Spleen (tissue), 11 donors: ENCODE measurements around the gene IMPDH1. TPM values are rescaled to one million over a fixed set of nuclear protein-coding genes. Genes with fewer than 3 reads are reported as not detected.

Experiments used
- DNase-seq: peaks from one replicate; pipeline ENCODE4 v3.0.0-alpha.2; 2020
- H3K27ac ChIP-seq, 8 donors: fragments of 200-600 bp; sonication (generic) in 7 of 8; 1 replicate in 4 of 8; 2 replicates in 4 of 8; pipeline versions ENCODE4 v1.5.0 to v1.8.0; 2016 to 2021; ENCODE audit warnings: inconsistent platforms in 4 of 8, mild to moderate bottlenecking in 4 of 8, moderate library complexity in 1 of 8
- H3K27me3 ChIP-seq, 7 donors: fragments of 200-600 bp; sonication (generic) in 6 of 7; replicated peaks in 1 of 7; 1 replicate in 4 of 7; 2 replicates in 3 of 7; pipeline versions ENCODE4 v1.5.0 to v1.8.0; 2016 to 2021; ENCODE audit warnings: inconsistent platforms in 3 of 7, mild to moderate bottlenecking in 1 of 7
- H3K36me3 ChIP-seq, 6 donors: fragments of 200-600 bp; sonication (generic) in 5 of 6; 1 replicate in 4 of 6; 2 replicates in 2 of 6; pipeline versions ENCODE4 v1.5.0 to v1.8.0; 2016 to 2021; ENCODE audit warnings: inconsistent platforms in 2 of 6
- H3K4me1 ChIP-seq, 6 donors: fragments of 200-600 bp; sonication (generic) in 5 of 6; 1 replicate in 3 of 6; 2 replicates in 3 of 6; pipeline versions ENCODE4 v1.5.0 to v1.8.0; 2016 to 2021; ENCODE audit warnings: inconsistent platforms in 3 of 6
- H3K4me3 ChIP-seq, 8 donors: fragments of 200-600 bp; sonication (generic) in 7 of 8; 1 replicate in 4 of 8; 2 replicates in 4 of 8; pipeline versions ENCODE4 v1.5.0 to v1.8.0; 2016 to 2021; ENCODE audit warnings: inconsistent platforms in 4 of 8, mild to moderate bottlenecking in 4 of 8, moderate library complexity in 2 of 8
- H3K9me3 ChIP-seq, 8 donors: fragments of 200-600 bp; sonication (generic) in 7 of 8; 1 replicate in 4 of 8; 2 replicates in 4 of 8; pipeline versions ENCODE4 v1.5.0 to v1.8.0; 2016 to 2021; ENCODE audit warnings: inconsistent platforms in 4 of 8
- POLR2A ChIP-seq, 3 donors: fragments of 450-650 bp; IDR thresholded peaks; one replicate each; pipeline ENCODE4 v1.5.1; 2017; ENCODE audit warnings: antibody characterized with exemption in 3 of 3, mild to moderate bottlenecking in 1 of 3
- POLR2AphosphoS5 ChIP-seq, 3 donors: sonication (generic); formaldehyde crosslinking; IDR thresholded peaks; one replicate each; pipeline ENCODE4 v1.5.1; 2017; ENCODE audit warnings: antibody characterized with exemption in 3 of 3
- WGBS, 5 donors: extraction: QIAGEN DNeasy Blood & Tissue Kit in 3 of 5; methylation state at CpG; one replicate each; pipeline versions ENCODE4 v1.1.5 to v1.1.7; 2013 to 2018; 5-methylcytosine and 5-hydroxymethylcytosine counted together
- intact Hi-C: fragments of 100-400 bp; cut with DNase I; formaldehyde crosslinking; loops from one replicate; pipeline ENCODE4 v1.15.0; 2023; ENCODE audit warnings: low total_unique reads
- polyA plus RNA-seq, 3 donors: library from polyadenylated mRNA; stranded (reverse); fragments of 200-250 nt; gene quantifications; one replicate each; pipeline ENCODE4 v1.2.1, GENCODE V29; 2013
- total RNA-seq, 7 donors: library from RNA; depleted of rRNA in 3 of 7; stranded (reverse); fragments of >200 nt in 3 of 7; fragmentation: NEBNext Ultra II Directional in 4 of 7; extraction: Animal tissue kit (Norgen Biotek cat#: 25700) in 4 of 7; gene quantifications; one replicate each; pipeline versions ENCODE4 v1.1.0 to v1.2.1, GENCODE V29; 2016 to 2021
- TF ChIP-seq, protein P1 (sequence below), 11 experiments: fragments of 200-600 bp in 7 of 11; fragments of 450-650 bp in 4 of 11; sonication (generic) in 4 of 11; IDR thresholded peaks in 8 of 11; conservative IDR thresholded peaks in 3 of 11; 1 replicate in 7 of 11; 2 replicates in 4 of 11; pipeline versions ENCODE4 v1.4.0 to v1.8.0; 2016 to 2021; ENCODE audit warnings: antibody characterized with exemption in 11 of 11, inconsistent platforms in 4 of 11, mild to moderate bottlenecking in 1 of 11
- donor health status: healthy with polysubstance abuse.
- donor health status: DM: no; HTN: no; CAD: no; lungs with moderate emphysema.
- donor health status: DM: no; HTN: no; CAD: no.
- donor health status: Bipolar disorder and iron deficiency.
- donor health status: healthy.
- donor health status: DM: no; HTN: no; CAD: no.
- donor health status: DM: yes; HTN: yes; CAD: no.

IMPDH1 gene
- total and polyA plus RNA-seq, 10 donors: 29.9 to 120 (median 83.1) TPM

DNA sequence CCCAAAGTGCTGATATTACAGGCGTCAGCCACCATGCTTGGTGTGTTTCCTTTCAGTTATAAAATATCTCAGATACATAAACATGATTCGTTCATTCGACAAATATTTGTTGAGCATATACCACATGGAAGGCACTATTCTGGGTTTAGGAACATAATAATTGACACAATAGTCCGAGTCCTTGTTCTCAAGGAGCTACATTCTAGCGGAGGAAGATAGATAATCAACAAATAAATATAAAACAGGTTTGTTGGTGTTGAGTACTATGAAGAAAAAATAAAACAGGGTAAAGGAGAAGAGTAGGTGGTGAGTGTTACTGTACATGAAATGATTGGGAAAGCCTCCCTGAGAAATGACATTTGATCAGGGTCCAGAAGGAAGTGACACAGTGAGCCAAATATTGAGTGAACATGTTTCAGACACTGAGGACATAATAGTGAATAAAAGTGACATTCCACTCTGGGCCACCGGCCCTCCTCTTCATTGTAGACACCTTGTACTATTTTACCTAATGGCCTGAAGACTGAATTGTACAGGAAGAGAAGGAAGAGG is 39.0 kb upstream of the IMPDH1 start:
- no peak for DNase-seq
- H3K4me3 ChIP-seq: no peak overlapping the region
- whole genome bisulfite sequencing, 5 donors: 90 to 97% (median 92%) methylated on average over 6 of the region's 6 CpGs
- H3K36me3 ChIP-seq: no peaks in the 10 kb centered on the region
- H3K27me3 ChIP-seq: no peaks in the 10 kb centered on the region
- TF ChIP-seq POLR2AphosphoS5 (IDR thresholded peaks at IDR 0.05) (no peak), POLR2A (IDR thresholded peaks at IDR 0.05) (no peak)
- TF ChIP-seq, protein P1, sequence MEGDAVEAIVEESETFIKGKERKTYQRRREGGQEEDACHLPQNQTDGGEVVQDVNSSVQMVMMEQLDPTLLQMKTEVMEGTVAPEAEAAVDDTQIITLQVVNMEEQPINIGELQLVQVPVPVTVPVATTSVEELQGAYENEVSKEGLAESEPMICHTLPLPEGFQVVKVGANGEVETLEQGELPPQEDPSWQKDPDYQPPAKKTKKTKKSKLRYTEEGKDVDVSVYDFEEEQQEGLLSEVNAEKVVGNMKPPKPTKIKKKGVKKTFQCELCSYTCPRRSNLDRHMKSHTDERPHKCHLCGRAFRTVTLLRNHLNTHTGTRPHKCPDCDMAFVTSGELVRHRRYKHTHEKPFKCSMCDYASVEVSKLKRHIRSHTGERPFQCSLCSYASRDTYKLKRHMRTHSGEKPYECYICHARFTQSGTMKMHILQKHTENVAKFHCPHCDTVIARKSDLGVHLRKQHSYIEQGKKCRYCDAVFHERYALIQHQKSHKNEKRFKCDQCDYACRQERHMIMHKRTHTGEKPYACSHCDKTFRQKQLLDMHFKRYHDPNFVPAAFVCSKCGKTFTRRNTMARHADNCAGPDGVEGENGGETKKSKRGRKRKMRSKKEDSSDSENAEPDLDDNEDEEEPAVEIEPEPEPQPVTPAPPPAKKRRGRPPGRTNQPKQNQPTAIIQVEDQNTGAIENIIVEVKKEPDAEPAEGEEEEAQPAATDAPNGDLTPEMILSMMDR (IDR thresholded peaks at IDR 0.05 in 8 of 11, conservative IDR thresholded peaks at IDR 0.05 in 3 of 11): no peak
- no peaks in the 10 kb centered on the region for H3K9me3 ChIP-seq
- peaks cover 0 to 6% (median 1%) of the 10 kb centered on the region in 6 donors for H3K4me1 ChIP-seq
- no peak overlapping the region for H3K27ac ChIP-seq
- intact Hi-C loops: no loop called here

DNA sequence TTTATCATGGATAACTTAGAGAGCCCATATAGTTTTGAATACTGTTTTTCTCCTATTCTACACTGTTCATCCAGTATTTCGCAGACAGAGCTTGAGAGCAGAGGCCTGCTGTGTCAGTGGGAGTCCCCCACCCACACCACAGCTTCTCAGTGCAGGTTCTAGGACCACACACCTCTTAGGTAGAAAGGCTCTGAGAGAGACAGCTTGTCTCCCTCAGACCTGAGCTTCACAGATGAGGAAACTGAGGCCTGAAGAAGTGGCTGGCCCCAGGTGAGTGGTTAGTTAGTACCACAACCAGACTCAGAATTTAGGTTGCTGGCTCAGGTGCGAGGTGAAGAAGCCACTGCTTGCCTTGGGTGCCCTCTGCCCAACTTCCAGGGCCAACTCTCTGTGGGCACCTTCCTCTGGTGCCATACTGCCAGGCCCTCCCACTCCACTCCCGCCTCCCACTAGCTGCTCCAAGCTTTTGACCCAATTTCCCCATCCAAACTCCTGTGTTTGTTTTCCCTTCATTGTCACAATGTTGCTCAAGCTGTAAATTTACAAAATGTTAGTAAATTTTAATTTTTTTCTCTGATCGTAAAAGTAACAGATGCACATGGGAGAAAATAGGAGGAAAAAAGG is 38.3 kb upstream of the IMPDH1 start:
- no peak overlapping the region for H3K4me3 ChIP-seq
- H3K9me3 ChIP-seq: no peaks in the 10 kb centered on the region
- no peaks in the 10 kb centered on the region for H3K27me3 ChIP-seq
- 69 to 73% (median 73%) methylated on average over 4 of the region's 4 CpGs for WGBS, 5 donors
- TF ChIP-seq, protein P1 (IDR thresholded peaks at IDR 0.05 in 8 of 11, conservative IDR thresholded peaks at IDR 0.05 in 3 of 11): no peak
- TF ChIP-seq POLR2A (IDR thresholded peaks at IDR 0.05) (no peak), POLR2AphosphoS5 (IDR thresholded peaks at IDR 0.05) (no peak)
- intact Hi-C loops: no loop called here
- no peaks in the 10 kb centered on the region for H3K36me3 ChIP-seq
- no peak for DNase-seq
- no peaks in the 10 kb centered on the region for H3K4me1 ChIP-seq
- no peak overlapping the region for H3K27ac ChIP-seq

DNA sequence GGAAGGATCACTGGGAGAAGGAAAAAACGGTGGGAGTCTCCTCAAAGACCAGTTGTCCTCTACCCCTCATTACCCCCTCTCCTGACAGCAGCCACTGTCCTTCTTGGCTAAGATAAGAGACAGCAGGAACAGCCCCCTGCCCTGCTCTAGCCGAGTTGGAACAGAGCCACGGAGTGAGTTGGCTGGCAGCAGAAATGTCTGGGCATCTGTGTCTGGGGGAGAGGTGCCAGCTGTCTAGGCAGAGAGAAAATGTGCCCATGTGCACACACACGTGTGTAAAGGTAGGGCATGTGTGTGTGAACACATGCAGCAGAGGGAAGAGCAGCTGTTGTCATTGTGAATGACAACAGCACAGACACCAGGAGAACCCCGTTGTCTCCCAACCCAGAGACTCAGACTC is 36.5 kb upstream of the IMPDH1 start:
- Histone ChIP-seq H3K27ac (no peak overlapping the region), H3K4me1 (no peaks in the 10 kb centered on the region), H3K9me3 (no peaks in the 10 kb centered on the region), H3K4me3 (no peak overlapping the region), H3K36me3 (no peaks in the 10 kb centered on the region), H3K27me3 (no peaks in the 10 kb centered on the region)
- intact Hi-C loops: no loop called here
- TF ChIP-seq POLR2A (IDR thresholded peaks at IDR 0.05) (no peak), POLR2AphosphoS5 (IDR thresholded peaks at IDR 0.05) (no peak)
- TF ChIP-seq, protein P1 (IDR thresholded peaks at IDR 0.05 in 8 of 11, conservative IDR thresholded peaks at IDR 0.05 in 3 of 11): no peak
- WGBS, 5 donors: 72 to 85% (median 74%) methylated on average over 5 of the region's 5 CpGs
- no peak for DNase-seq

DNA sequence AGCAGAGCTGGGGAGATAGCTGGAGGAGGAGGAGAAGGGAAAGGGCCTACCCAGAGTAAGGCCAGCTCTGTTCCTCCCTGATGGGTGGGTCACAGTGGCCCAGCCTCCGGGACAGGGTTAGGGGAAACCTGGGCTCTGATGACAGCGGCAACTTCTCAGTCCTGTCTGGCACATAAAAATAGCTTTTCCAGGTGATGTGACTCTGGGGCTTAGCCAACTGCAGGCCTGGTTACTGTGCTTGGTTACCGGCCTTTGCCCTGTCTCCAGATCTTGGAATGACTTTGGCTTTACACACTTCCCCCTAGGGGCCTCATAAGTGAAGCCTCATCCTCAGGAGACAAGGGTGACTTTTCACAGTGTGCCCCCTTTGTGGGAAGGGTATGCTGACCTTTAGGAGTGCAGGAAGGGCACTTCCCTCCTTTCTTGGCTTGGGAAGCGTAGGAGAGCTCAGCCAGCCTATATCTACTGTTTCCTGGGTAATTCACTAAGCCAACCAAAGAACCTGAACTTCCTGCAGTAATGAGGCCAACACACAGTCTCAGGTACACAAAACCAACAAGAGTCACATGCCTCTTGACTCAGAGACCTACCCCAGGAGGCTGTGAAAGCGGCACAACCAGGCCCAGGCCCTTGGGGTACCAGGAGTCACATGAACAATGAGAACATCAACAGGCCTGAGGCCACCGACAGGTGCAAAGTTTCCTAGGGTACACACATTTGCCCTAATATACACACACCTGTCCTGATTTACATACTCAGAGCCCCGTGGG is 34.2 kb upstream of the IMPDH1 start:
- TF ChIP-seq POLR2A (IDR thresholded peaks at IDR 0.05): no peak
- TF ChIP-seq, protein P1 (IDR thresholded peaks at IDR 0.05 in 8 of 11, conservative IDR thresholded peaks at IDR 0.05 in 3 of 11): no peak
- Histone ChIP-seq H3K27me3 (no peaks in the 10 kb centered on the region), H3K4me1 (no peaks in the 10 kb centered on the region), H3K4me3 (no peak overlapping the region), H3K36me3 (no peaks in the 10 kb centered on the region), H3K27ac (no peak overlapping the region), H3K9me3 (no peaks in the 10 kb centered on the region)
- intact Hi-C loops: no loop called here
- DNase-seq: no peak
- 71 to 81% (median 79%) methylated on average over 4 to 7 of the region's 7 CpGs for WGBS, 5 donors
